HepG2 (cell line): Measurements from ENCODE around the gene NOTCH4.

ENCODE experiments used
- CBX1 ChIP-seq: IDR thresholded peaks from one replicate; pipeline ENCODE4 v1.6.1; 2016; ENCODE audit warnings: antibody characterized with exemption, low read depth
- CTCF ChIP-seq: sonication (generic); formaldehyde crosslinking; IDR thresholded peaks from 2 replicates; pipeline ENCODE4 v1.5.0; 2020; ENCODE audit warnings: mild to moderate bottlenecking, missing genetic modification reagents, moderate library complexity
- ESRRA ChIP-seq: sonication (generic); formaldehyde crosslinking; IDR thresholded peaks from 2 replicates; pipeline ENCODE4 v1.5.1; 2020; ENCODE audit warnings: mild to moderate bottlenecking, low read depth, missing genetic modification reagents
- EZH2 ChIP-seq: conservative IDR thresholded peaks from 2 replicates; pipeline ENCODE4 v1.6.1; 2012; ENCODE audit warnings: mild to moderate bottlenecking, low read depth, low read length, moderate library complexity
- FOXA1 ChIP-seq, 2 experiments: fragments of 450-650 bp in 1 of 2; sonication (generic) in 1 of 2; formaldehyde crosslinking in 1 of 2; IDR thresholded peaks; 2 replicates each; pipeline versions ENCODE4 v1.4.0 to v1.6.1; 2016 to 2020; ENCODE audit warnings: missing genetic modification reagents in 1 of 2
- FUBP1 ChIP-seq: sonication (generic); formaldehyde crosslinking; IDR thresholded peaks from 2 replicates; pipeline ENCODE4 v1.5.1; 2020; ENCODE audit warnings: missing genetic modification reagents, mild to moderate bottlenecking, borderline replicate concordance
- KIAA2018 ChIP-seq: sonication (generic); formaldehyde crosslinking; IDR thresholded peaks from 2 replicates; pipeline ENCODE4 v1.5.0; 2020; ENCODE audit warnings: mild to moderate bottlenecking, missing genetic modification reagents, borderline replicate concordance
- MZF1 ChIP-seq: sonication (generic); formaldehyde crosslinking; IDR thresholded peaks from 2 replicates; pipeline ENCODE4 v1.8.1; 2023; ENCODE audit warnings: mild to moderate bottlenecking, missing genetic modification reagents, borderline replicate concordance
- NFIB ChIP-seq: sonication (generic); formaldehyde crosslinking; IDR thresholded peaks from 2 replicates; pipeline ENCODE4 v1.9.0; 2021; ENCODE audit warnings: missing genetic modification reagents, mild to moderate bottlenecking, borderline replicate concordance
- POLR2AphosphoS5 ChIP-seq: IDR thresholded peaks from 2 replicates; pipeline ENCODE4 v1.6.1; 2012; ENCODE audit warnings: low read depth, low read length
- TAF1 ChIP-seq: sonication (generic); formaldehyde crosslinking; IDR thresholded peaks from 2 replicates; pipeline ENCODE4 v1.4.0; 2020; ENCODE audit warnings: missing genetic modification reagents
- ZGPAT ChIP-seq: IDR thresholded peaks from 2 replicates; pipeline ENCODE4 v1.6.1; 2016; ENCODE audit warnings: mild to moderate bottlenecking
- ZNF639 ChIP-seq: conservative IDR thresholded peaks from 2 replicates; pipeline ENCODE4 v1.6.1; 2018; ENCODE audit warnings: missing genetic modification reagents

GRCh38 chr6:32218167-32218566 lies 5.7 kb downstream of the NOTCH4 start:
- TF ChIP-seq CBX1 (no peak), FOXA1 (IDR thresholded peaks at IDR 0.05) (no peak), FOXA1 (CRISPR knock-in tag; IDR thresholded peaks at IDR 0.05) (no peak), FUBP1 (CRISPR knock-in tag) (no peak), NFIB (no peak), ZNF639 (CRISPR knock-in tag) (no peak), ESRRA (CRISPR knock-in tag) (no peak), TAF1 (CRISPR knock-in tag) (no peak), CTCF (CRISPR knock-in tag) (no peak), EZH2 (no peak), ZGPAT (no peak), POLR2AphosphoS5 (no peak), KIAA2018 (CRISPR knock-in tag) (no peak), MZF1 (no peak)
